H9 (cell line): ENCODE measurements around the gene EXOSC10. TPM values are rescaled to one million over a fixed set of nuclear protein-coding genes. Genes with fewer than 3 reads are reported as not detected.

Source experiments
- DNase-seq: peaks from one replicate; pipeline ENCODE4 v3.0.0-alpha.2; 2017
- H2AFZ ChIP-seq: one replicate; pipeline ENCODE4 v1.6.1; 2013; ENCODE audit warnings: mild to moderate bottlenecking, low read length, control low read depth, moderate library complexity
- H2AK5ac ChIP-seq: 2 replicates; pipeline ENCODE4 v1.6.1; 2013; ENCODE audit warnings: low read length, control low read depth, mixed read lengths; ENCODE audit not compliant: insufficient read length
- H2BK120ac ChIP-seq: one replicate; pipeline ENCODE4 v1.6.1; 2013; ENCODE audit warnings: low read depth, mild to moderate bottlenecking, low read length, control low read depth, inconsistent platforms; ENCODE audit not compliant: poor library complexity, severe bottlenecking
- H2BK12ac ChIP-seq: 2 replicates; pipeline ENCODE4 v1.6.1; 2013; ENCODE audit warnings: low read length, control low read depth, mixed read lengths, low read depth; ENCODE audit not compliant: insufficient read length
- H2BK15ac ChIP-seq: 2 replicates; pipeline ENCODE4 v1.6.1; 2013; ENCODE audit warnings: low read depth, low read length, control low read depth
- H2BK20ac ChIP-seq: one replicate; pipeline ENCODE4 v1.6.1; 2013; ENCODE audit warnings: low read depth, mild to moderate bottlenecking, low read length, control low read depth, inconsistent platforms; ENCODE audit not compliant: poor library complexity, severe bottlenecking
- H2BK5ac ChIP-seq: 2 replicates; pipeline ENCODE4 v1.6.1; 2013; ENCODE audit warnings: low read length, control low read depth, mixed read lengths; ENCODE audit not compliant: insufficient read length
- H3K14ac ChIP-seq: 2 replicates; pipeline ENCODE4 v1.6.1; 2013; ENCODE audit warnings: low read length, control low read depth; ENCODE audit not compliant: insufficient read depth
- H3K18ac ChIP-seq: 2 replicates; pipeline ENCODE4 v1.6.1; 2013; ENCODE audit warnings: low read depth, mild to moderate bottlenecking, mixed read lengths, low read length, control low read depth; ENCODE audit not compliant: insufficient read length
- H3K23ac ChIP-seq: 2 replicates; pipeline ENCODE4 v1.6.1; 2013; ENCODE audit warnings: low read length, control low read depth, mixed read lengths, low read depth; ENCODE audit not compliant: insufficient read length
- H3K23me2 ChIP-seq: 2 replicates; pipeline ENCODE4 v1.6.1; 2013; ENCODE audit warnings: low read depth, mild to moderate bottlenecking, mixed read lengths, low read length, control low read depth; ENCODE audit not compliant: insufficient read length, poor library complexity, severe bottlenecking
- H3K27ac ChIP-seq: 2 replicates; pipeline ENCODE4 v1.5.1; 2013; ENCODE audit warnings: low read length, control low read depth, mixed read lengths, low read depth; ENCODE audit not compliant: insufficient read length
- H3K27me3 ChIP-seq: 2 replicates; pipeline ENCODE4 v1.6.1; 2013; ENCODE audit warnings: low read length, control low read depth, inconsistent platforms; ENCODE audit not compliant: insufficient read depth
- H3K4ac ChIP-seq: 2 replicates; pipeline ENCODE4 v1.6.1; 2013; ENCODE audit warnings: low read depth, mild to moderate bottlenecking, control low read depth, inconsistent platforms, low read length, moderate library complexity
- H3K4me1 ChIP-seq: 2 replicates; pipeline ENCODE4 v1.6.1; 2013; ENCODE audit warnings: low read length, control low read depth, inconsistent platforms; ENCODE audit not compliant: insufficient read depth
- H3K4me2 ChIP-seq: 2 replicates; pipeline ENCODE4 v1.6.1; 2013; ENCODE audit warnings: low read length, control low read depth, mixed read lengths; ENCODE audit not compliant: insufficient read length, insufficient read depth
- H3K56ac ChIP-seq: 2 replicates; pipeline ENCODE4 v1.6.1; 2013; ENCODE audit warnings: low read depth, mild to moderate bottlenecking, mixed read lengths, low read length, control low read depth; ENCODE audit not compliant: insufficient read length
- H3K79me1 ChIP-seq: 2 replicates; pipeline ENCODE4 v1.6.1; 2013; ENCODE audit warnings: low read depth, mild to moderate bottlenecking, moderate library complexity, low read length, control low read depth, inconsistent platforms; ENCODE audit not compliant: insufficient read depth, poor library complexity, severe bottlenecking
- H3K79me2 ChIP-seq: 2 replicates; pipeline ENCODE4 v1.6.1; 2013; ENCODE audit warnings: low read length, control low read depth, inconsistent platforms; ENCODE audit not compliant: insufficient read depth
- H3K9ac ChIP-seq: 2 replicates; pipeline ENCODE4 v1.6.1; 2013; ENCODE audit warnings: low read length, control low read depth, mixed read lengths; ENCODE audit not compliant: insufficient read length; ENCODE audit errors: extremely low read depth
- H3K9me3 ChIP-seq: one replicate; pipeline ENCODE4 v1.6.1; 2013; ENCODE audit warnings: low read depth, low read length, inconsistent platforms; ENCODE audit not compliant: control insufficient read depth
- H3T11ph ChIP-seq: one replicate; pipeline ENCODE4 v1.6.1; 2013; ENCODE audit warnings: mild to moderate bottlenecking, low read length, control low read depth, inconsistent platforms
- H4K20me1 ChIP-seq: one replicate; pipeline ENCODE4 v1.6.1; 2013; ENCODE audit not compliant: control insufficient read depth, insufficient read length, insufficient read depth
- H4K5ac ChIP-seq: 2 replicates; pipeline ENCODE4 v1.6.1; 2013; ENCODE audit warnings: low read depth, mild to moderate bottlenecking, mixed read lengths, low read length, control low read depth; ENCODE audit not compliant: insufficient read length
- H4K8ac ChIP-seq: replicated peaks from 2 replicates; pipeline ENCODE4 v1.6.1; 2013; ENCODE audit warnings: low read length, control low read depth, mixed read lengths, low read depth; ENCODE audit not compliant: insufficient read length
- H4K91ac ChIP-seq: 2 replicates; pipeline ENCODE4 v1.6.1; 2013; ENCODE audit warnings: low read depth, mild to moderate bottlenecking, moderate library complexity, mixed read lengths, low read length, control low read depth; ENCODE audit not compliant: insufficient read length
- H3K27ac Mint-ChIP-seq, 3 experiments: 2 replicates in 2 of 3; 3 replicates in 1 of 3; pipeline ENCODE4 v1.8.0; 2020 to 2021; ENCODE audit warnings: mixed read lengths in 3 of 3, mild to moderate bottlenecking in 1 of 3, moderate library complexity in 1 of 3
- H3K27me3 Mint-ChIP-seq: 2 replicates; pipeline ENCODE4 v1.8.0; 2021; ENCODE audit warnings: low read depth, mild to moderate bottlenecking, moderate library complexity, mixed read lengths
- H3K36me3 Mint-ChIP-seq, 3 experiments: 2 replicates in 2 of 3; 3 replicates in 1 of 3; pipeline ENCODE4 v1.8.0; 2020 to 2021; ENCODE audit warnings: low read depth in 3 of 3, mixed read lengths in 3 of 3; ENCODE audit not compliant: insufficient read depth in 1 of 3
- H3K4me1 Mint-ChIP-seq, 2 experiments: 2 replicates each; pipeline ENCODE4 v1.8.0; 2020; ENCODE audit warnings: mixed read lengths in 2 of 2
- H3K4me3 Mint-ChIP-seq, 2 experiments: 2 replicates in 1 of 2; 3 replicates in 1 of 2; pipeline ENCODE4 v1.8.0; 2020 to 2021; ENCODE audit warnings: mild to moderate bottlenecking in 2 of 2, mixed read lengths in 2 of 2, moderate library complexity in 1 of 2
- H3K9me3 Mint-ChIP-seq, 2 experiments: 2 replicates in 1 of 2; 3 replicates in 1 of 2; pipeline ENCODE4 v1.8.0; 2020; ENCODE audit warnings: mild to moderate bottlenecking in 2 of 2, mixed read lengths in 2 of 2, moderate library complexity in 1 of 2
- WGBS: extraction: QIAGEN DNeasy Blood & Tissue Kit; methylation state at CpG from one replicate; pipeline ENCODE4 v1.1.7; 2013; ENCODE audit warnings: missing lambda C conversion rate, low lambda C conversion rate, mixed read lengths; ENCODE audit not compliant: insufficient read length; ENCODE audit errors: extremely low coverage; 5-methylcytosine and 5-hydroxymethylcytosine counted together
- total RNA-seq: library from RNA; stranded (reverse); gene quantifications from 2 replicates; pipeline ENCODE4 v1.2.1, GENCODE V29; 2021
- TF ChIP-seq, protein P1 (sequence below): fragments of 200-600 bp; sonication (generic); conservative IDR thresholded peaks from 3 replicates; pipeline ENCODE4 v1.8.0; 2021; ENCODE audit warnings: antibody characterized with exemption, mild to moderate bottlenecking

The EXOSC10 gene
- total RNA-seq, 1 experiment from 2014 or later: 83.4 TPM

DNA sequence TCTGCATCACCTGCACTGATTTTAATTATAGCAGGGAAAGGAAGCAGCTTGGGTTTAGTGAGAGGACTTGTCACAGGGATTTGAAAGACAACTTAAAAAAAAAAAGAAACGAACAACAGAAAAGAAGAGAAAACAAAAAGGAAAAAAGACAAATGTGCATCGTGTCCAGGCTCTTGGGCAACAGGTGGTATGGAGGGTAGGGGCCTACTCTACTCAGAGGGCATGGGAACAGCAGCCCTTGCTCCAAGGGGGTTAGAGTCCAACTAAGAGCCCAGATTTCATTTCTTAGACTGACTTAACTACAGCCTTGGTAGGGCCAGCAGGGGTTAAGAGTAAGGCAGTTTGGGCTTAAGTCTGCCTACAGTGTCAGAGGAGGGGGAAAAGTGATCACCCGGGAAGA is 15.3 kb upstream of the EXOSC10 start:
- Histone ChIP-seq H3K23ac (no peak overlapping the region), H3K14ac (no peak overlapping the region), H3K4me1 (no peaks in the 10 kb centered on the region), H2BK12ac (no peak overlapping the region), H2AFZ (no peak overlapping the region), H2BK120ac (no peak overlapping the region), H3K27me3 (no peaks in the 10 kb centered on the region), H4K8ac (no peak overlapping the region), H3K18ac (no peak overlapping the region), H2BK20ac (no peak overlapping the region), H4K5ac (no peak overlapping the region), H3K23me2 (no peaks in the 10 kb centered on the region), H4K91ac (no peak overlapping the region), H3K4me2 (no peak overlapping the region), H3K27ac (no peak overlapping the region), H3K56ac (no peak overlapping the region), H4K20me1 (peaks cover 2% of the 10 kb centered on the region), H3K79me1 (no peaks in the 10 kb centered on the region), H3K4ac (no peak overlapping the region), H3K79me2 (no peaks in the 10 kb centered on the region), H3K9me3 (no peaks in the 10 kb centered on the region), H2AK5ac (no peak overlapping the region), H2BK15ac (no peak overlapping the region), H3T11ph (no peak overlapping the region), H2BK5ac (no peak overlapping the region), H3K9ac (no peak overlapping the region)
- no peaks in the 10 kb centered on the region for H3K9me3 Mint-ChIP-seq
- WGBS: no CpG with 5 or more reads among the region's 3 CpGs
- no peaks in the 10 kb centered on the region for H3K27me3 Mint-ChIP-seq
- TF ChIP-seq, protein P1, sequence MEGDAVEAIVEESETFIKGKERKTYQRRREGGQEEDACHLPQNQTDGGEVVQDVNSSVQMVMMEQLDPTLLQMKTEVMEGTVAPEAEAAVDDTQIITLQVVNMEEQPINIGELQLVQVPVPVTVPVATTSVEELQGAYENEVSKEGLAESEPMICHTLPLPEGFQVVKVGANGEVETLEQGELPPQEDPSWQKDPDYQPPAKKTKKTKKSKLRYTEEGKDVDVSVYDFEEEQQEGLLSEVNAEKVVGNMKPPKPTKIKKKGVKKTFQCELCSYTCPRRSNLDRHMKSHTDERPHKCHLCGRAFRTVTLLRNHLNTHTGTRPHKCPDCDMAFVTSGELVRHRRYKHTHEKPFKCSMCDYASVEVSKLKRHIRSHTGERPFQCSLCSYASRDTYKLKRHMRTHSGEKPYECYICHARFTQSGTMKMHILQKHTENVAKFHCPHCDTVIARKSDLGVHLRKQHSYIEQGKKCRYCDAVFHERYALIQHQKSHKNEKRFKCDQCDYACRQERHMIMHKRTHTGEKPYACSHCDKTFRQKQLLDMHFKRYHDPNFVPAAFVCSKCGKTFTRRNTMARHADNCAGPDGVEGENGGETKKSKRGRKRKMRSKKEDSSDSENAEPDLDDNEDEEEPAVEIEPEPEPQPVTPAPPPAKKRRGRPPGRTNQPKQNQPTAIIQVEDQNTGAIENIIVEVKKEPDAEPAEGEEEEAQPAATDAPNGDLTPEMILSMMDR: no peak
- H3K36me3 Mint-ChIP-seq: peaks cover 12 to 79% (median 46%) of the 10 kb centered on the region in 3 experiments; a peak in 6 of 7 replicates
- no peak overlapping the region for H3K27ac Mint-ChIP-seq
- H3K4me3 Mint-ChIP-seq: no peak overlapping the region
- H3K4me1 Mint-ChIP-seq: no peaks in the 10 kb centered on the region
- DNase-seq: no peak
